Neural cell (in vitro differentiated cells): ENCODE results near the gene DGKD. TPM values are rescaled to one million over a fixed set of nuclear protein-coding genes. Genes with fewer than 3 reads are reported as not detected.

ENCODE experiments used
- H2AFZ ChIP-seq: fragments of 200-600, 300-800 bp; sonication (generic), shearing (Covaris generic); 2 replicates; pipeline ENCODE4 v1.6.0; 2014; ENCODE audit warnings: low read depth, mild to moderate bottlenecking, antibody characterized with exemption, low read length, moderate library complexity
- H3F3A ChIP-seq: fragments of 200-600 bp; shearing (Covaris generic); 2 replicates; pipeline ENCODE4 v1.6.1; 2016; ENCODE audit warnings: mild to moderate bottlenecking, moderate library complexity, mixed read lengths, antibody characterized with exemption, low read length; ENCODE audit not compliant: insufficient read depth, poor library complexity, severe bottlenecking
- H3K27ac ChIP-seq: fragments of 200-600, 300-800 bp; sonication (generic), shearing (Covaris generic); 2 replicates; pipeline ENCODE4 v1.5.1; 2014; ENCODE audit warnings: mild to moderate bottlenecking, low read length, moderate library complexity
- H3K27me3 ChIP-seq: fragments of 300-800, 200-600 bp; sonication (generic), shearing (Covaris generic); 2 replicates; pipeline ENCODE4 v1.6.0; 2014; ENCODE audit warnings: mild to moderate bottlenecking, low read depth, low read length, moderate library complexity; ENCODE audit not compliant: insufficient read depth
- H3K36me3 ChIP-seq: fragments of 300-800, 200-600 bp; sonication (generic), shearing (Covaris generic); 2 replicates; pipeline ENCODE4 v1.5.1; 2014; ENCODE audit warnings: mild to moderate bottlenecking, antibody characterized with exemption, low read length, moderate library complexity; ENCODE audit not compliant: insufficient read depth
- H3K4me2 ChIP-seq: fragments of 300-800, 200-600 bp; sonication (generic), shearing (Covaris generic); 2 replicates; pipeline ENCODE4 v1.6.0; 2014; ENCODE audit warnings: mild to moderate bottlenecking, low read length
- H3K4me3 ChIP-seq: fragments of 300-800, 200-600 bp; sonication (generic), shearing (Covaris generic); 2 replicates; pipeline ENCODE4 v1.5.1; 2014; ENCODE audit warnings: mild to moderate bottlenecking, low read length, moderate library complexity
- H3K79me2 ChIP-seq: fragments of 200-600 bp; shearing (Covaris generic); replicated peaks from 2 replicates; pipeline ENCODE4 v1.6.0; 2014; ENCODE audit warnings: mild to moderate bottlenecking, low read length, moderate library complexity; ENCODE audit not compliant: insufficient read depth
- H3K9ac ChIP-seq: fragments of 300-800, 200-600 bp; sonication (generic), shearing (Covaris generic); 2 replicates; pipeline ENCODE4 v1.6.1; 2016; ENCODE audit warnings: mild to moderate bottlenecking, low read length, mixed read lengths
- H3K9me2 ChIP-seq: fragments of 200-600 bp; shearing (Covaris generic); 2 replicates; pipeline ENCODE4 v1.6.1; 2016; ENCODE audit warnings: mild to moderate bottlenecking, low read length, mixed read lengths; ENCODE audit not compliant: insufficient read depth
- H3K9me3 ChIP-seq: fragments of 200-600, 300-800 bp; sonication (generic), shearing (Covaris generic); 2 replicates; pipeline ENCODE4 v1.6.1; 2016; ENCODE audit warnings: mild to moderate bottlenecking, mixed run types, low read length, moderate library complexity, mixed read lengths
- H4K20me1 ChIP-seq: fragments of 200-600 bp; shearing (Covaris generic); 2 replicates; pipeline ENCODE4 v1.6.1; 2016; ENCODE audit warnings: mild to moderate bottlenecking, mixed run types; ENCODE audit not compliant: insufficient read depth
- EP300 ChIP-seq: fragments of 450-650 bp; conservative IDR thresholded peaks from 2 replicates; pipeline ENCODE4 v1.6.1; 2014; ENCODE audit warnings: antibody characterized with exemption, mild to moderate bottlenecking, moderate library complexity; ENCODE audit not compliant: poor library complexity, severe bottlenecking
- EZH2 ChIP-seq: fragments of 200-600, 300-800 bp; shearing (Covaris generic), sonication (generic); IDR thresholded peaks from 2 replicates; pipeline ENCODE4 v1.6.1; 2014; ENCODE audit warnings: antibody characterized with exemption, low read length, borderline replicate concordance, mild to moderate bottlenecking; ENCODE audit not compliant: insufficient read depth, poor library complexity, severe bottlenecking
- MXI1 ChIP-seq: fragments of 450-650 bp; conservative IDR thresholded peaks from 2 replicates; pipeline ENCODE4 v1.6.1; 2014; ENCODE audit warnings: antibody characterized with exemption, mild to moderate bottlenecking; ENCODE audit not compliant: poor library complexity, severe bottlenecking
- POLR2AphosphoS5 ChIP-seq: IDR thresholded peaks from 2 replicates; pipeline ENCODE4 v1.6.1; 2012
- RAD21 ChIP-seq: fragments of 450-650 bp; conservative IDR thresholded peaks from 2 replicates; pipeline ENCODE4 v1.6.1; 2014; ENCODE audit warnings: antibody characterized with exemption, mild to moderate bottlenecking, moderate library complexity
- SMC3 ChIP-seq: fragments of 450-650 bp; conservative IDR thresholded peaks from 2 replicates; pipeline ENCODE4 v1.6.1; 2014; ENCODE audit warnings: antibody characterized with exemption, mild to moderate bottlenecking, moderate library complexity; ENCODE audit not compliant: poor library complexity
- TAF1 ChIP-seq: IDR thresholded peaks from 2 replicates; pipeline ENCODE4 v1.6.1; 2012; ENCODE audit warnings: low read depth
- polyA plus RNA-seq: library from polyadenylated mRNA; depleted of rRNA; stranded (reverse); fragments of >200 nt; gene quantifications from 2 replicates; pipeline ENCODE4 v1.2.3, GENCODE V29; 2014
- TF ChIP-seq, protein P1 (sequence below): fragments of 450-650 bp; IDR thresholded peaks from 2 replicates; pipeline ENCODE4 v1.5.1; 2014; ENCODE audit warnings: antibody characterized with exemption, mild to moderate bottlenecking, moderate library complexity; ENCODE audit not compliant: poor library complexity, severe bottlenecking
- TF ChIP-seq, protein P2 (sequence below): IDR thresholded peaks from 2 replicates; pipeline ENCODE4 v1.6.1; 2012; ENCODE audit warnings: borderline replicate concordance

DGKD gene
- polyA plus RNA-seq, 1 donor from 2014 or later, result 36.4 TPM

DNA sequence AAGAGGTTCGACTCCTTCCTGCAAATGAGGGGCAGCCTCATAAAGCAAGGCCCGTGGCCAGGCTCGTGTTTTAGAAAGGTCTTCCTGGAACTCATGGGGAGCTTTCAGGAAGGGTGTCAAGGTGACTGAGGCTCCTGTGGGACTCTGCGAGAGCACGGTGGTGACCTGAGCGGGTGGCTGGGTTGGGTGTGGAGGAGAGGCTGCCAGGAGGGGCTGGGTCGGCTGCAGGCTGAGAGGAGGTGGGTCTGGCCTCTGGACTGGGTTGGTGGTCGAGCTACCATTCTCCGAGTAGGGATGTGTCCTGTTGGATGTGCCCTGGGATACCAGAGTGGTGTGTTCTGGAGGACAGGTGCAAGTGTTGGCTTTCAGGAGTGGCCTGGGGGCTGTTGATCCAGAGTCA, 86.4 kb downstream of the DGKD start:
- Histone ChIP-seq H4K20me1 (no peaks in the 10 kb centered on the region), H3K9ac (no peak overlapping the region), H3K36me3 (no peaks in the 10 kb centered on the region), H3K4me3 (no peak overlapping the region), H2AFZ (no peak overlapping the region), H3F3A (no peaks in the 10 kb centered on the region), H3K9me2 (no peaks in the 10 kb centered on the region), H3K27me3 (no peaks in the 10 kb centered on the region), H3K79me2 (no peaks in the 10 kb centered on the region), H3K9me3 (no peaks in the 10 kb centered on the region), H3K27ac (no peak overlapping the region), H3K4me2 (no peak overlapping the region)
- TF ChIP-seq, protein P1, sequence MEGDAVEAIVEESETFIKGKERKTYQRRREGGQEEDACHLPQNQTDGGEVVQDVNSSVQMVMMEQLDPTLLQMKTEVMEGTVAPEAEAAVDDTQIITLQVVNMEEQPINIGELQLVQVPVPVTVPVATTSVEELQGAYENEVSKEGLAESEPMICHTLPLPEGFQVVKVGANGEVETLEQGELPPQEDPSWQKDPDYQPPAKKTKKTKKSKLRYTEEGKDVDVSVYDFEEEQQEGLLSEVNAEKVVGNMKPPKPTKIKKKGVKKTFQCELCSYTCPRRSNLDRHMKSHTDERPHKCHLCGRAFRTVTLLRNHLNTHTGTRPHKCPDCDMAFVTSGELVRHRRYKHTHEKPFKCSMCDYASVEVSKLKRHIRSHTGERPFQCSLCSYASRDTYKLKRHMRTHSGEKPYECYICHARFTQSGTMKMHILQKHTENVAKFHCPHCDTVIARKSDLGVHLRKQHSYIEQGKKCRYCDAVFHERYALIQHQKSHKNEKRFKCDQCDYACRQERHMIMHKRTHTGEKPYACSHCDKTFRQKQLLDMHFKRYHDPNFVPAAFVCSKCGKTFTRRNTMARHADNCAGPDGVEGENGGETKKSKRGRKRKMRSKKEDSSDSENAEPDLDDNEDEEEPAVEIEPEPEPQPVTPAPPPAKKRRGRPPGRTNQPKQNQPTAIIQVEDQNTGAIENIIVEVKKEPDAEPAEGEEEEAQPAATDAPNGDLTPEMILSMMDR, result no peak
- TF ChIP-seq EZH2 (no peak), EP300 (no peak), RAD21 (no peak), TAF1 (no peak), POLR2AphosphoS5 (no peak)
- TF ChIP-seq, protein P2, sequence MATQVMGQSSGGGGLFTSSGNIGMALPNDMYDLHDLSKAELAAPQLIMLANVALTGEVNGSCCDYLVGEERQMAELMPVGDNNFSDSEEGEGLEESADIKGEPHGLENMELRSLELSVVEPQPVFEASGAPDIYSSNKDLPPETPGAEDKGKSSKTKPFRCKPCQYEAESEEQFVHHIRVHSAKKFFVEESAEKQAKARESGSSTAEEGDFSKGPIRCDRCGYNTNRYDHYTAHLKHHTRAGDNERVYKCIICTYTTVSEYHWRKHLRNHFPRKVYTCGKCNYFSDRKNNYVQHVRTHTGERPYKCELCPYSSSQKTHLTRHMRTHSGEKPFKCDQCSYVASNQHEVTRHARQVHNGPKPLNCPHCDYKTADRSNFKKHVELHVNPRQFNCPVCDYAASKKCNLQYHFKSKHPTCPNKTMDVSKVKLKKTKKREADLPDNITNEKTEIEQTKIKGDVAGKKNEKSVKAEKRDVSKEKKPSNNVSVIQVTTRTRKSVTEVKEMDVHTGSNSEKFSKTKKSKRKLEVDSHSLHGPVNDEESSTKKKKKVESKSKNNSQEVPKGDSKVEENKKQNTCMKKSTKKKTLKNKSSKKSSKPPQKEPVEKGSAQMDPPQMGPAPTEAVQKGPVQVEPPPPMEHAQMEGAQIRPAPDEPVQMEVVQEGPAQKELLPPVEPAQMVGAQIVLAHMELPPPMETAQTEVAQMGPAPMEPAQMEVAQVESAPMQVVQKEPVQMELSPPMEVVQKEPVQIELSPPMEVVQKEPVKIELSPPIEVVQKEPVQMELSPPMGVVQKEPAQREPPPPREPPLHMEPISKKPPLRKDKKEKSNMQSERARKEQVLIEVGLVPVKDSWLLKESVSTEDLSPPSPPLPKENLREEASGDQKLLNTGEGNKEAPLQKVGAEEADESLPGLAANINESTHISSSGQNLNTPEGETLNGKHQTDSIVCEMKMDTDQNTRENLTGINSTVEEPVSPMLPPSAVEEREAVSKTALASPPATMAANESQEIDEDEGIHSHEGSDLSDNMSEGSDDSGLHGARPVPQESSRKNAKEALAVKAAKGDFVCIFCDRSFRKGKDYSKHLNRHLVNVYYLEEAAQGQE, result no peak

DNA sequence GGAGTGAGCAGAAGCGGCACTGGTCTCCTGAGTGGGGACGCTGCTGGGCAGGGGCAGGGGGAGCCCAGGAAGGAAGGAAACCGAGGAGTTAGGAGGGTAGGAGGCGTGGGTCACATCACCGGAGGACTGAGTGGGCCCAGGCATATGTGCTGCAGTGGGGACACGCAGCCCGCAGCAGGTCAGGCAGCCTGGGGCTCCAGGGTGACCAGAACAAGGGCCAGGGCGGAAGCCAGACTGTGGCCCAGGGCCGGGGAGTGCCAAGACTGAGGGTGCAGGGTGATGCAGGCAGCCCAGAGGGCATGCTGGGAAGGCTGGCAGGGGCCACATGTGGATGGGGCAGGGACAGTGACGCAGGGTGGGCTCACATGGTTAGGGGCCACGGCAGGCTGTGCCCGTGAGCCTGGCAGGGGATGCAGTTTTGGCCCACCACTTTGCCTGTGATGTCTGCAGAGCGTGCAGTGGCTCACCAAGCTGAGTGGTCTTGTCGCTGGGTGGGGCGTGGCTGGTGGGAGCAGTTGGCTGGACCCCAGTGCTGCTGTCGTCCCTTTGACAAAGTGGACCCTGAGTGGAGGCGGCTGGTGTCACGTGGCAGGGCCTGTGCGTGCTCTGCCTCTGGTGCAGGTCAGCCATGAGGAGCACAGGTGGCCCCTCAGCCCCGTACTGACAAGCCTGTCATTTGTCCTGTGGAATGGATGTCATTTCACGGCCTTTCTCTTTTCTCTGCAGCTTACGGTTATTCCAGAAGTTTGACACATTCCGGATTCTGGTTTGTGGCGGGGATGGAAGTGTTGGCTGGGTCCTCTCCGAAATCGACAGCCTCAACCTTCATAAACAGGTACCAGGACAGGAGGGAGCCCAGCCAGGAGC, 87.1 kb downstream of the DGKD start:
- H2AFZ ChIP-seq, result no peak overlapping the region
- TF ChIP-seq, protein P1, result no peak
- TF ChIP-seq, protein P2, result no peak
- TF ChIP-seq RAD21 (no peak), SMC3 (no peak), MXI1 (no peak), EP300 (no peak), TAF1 (no peak)
- no peaks in the 10 kb centered on the region for H4K20me1 ChIP-seq
- H3F3A ChIP-seq, result no peaks in the 10 kb centered on the region
- no peaks in the 10 kb centered on the region for H3K27me3 ChIP-seq
- no peaks in the 10 kb centered on the region for H3K79me2 ChIP-seq
- H3K4me3 ChIP-seq, result no peak overlapping the region
- no peaks in the 10 kb centered on the region for H3K36me3 ChIP-seq
- no peak overlapping the region for H3K9ac ChIP-seq
- no peak overlapping the region for H3K27ac ChIP-seq
- no peaks in the 10 kb centered on the region for H3K9me3 ChIP-seq
- H3K9me2 ChIP-seq, result no peaks in the 10 kb centered on the region
- H3K4me2 ChIP-seq, result no peak overlapping the region
